ENCODE measurements around the gene ITSN2.
"Not testable (repeated sequence)": the region's sequence is repeated elsewhere in the genome, so short reads cannot be mapped to it uniquely, and the experiment has no call there.

ITSN2 gene

GRCh38 chr2:24360050-24360962, at the start of gene ITSN2:
Gene ITSN2, minus strand, starts transcription at chr2:24360536. Its CDS starts 32,454 bp downstream, at chr2:24328082.
- peak; percentile 44 for DNase-seq

GRCh38 chr2:24409171-24409570, 48.8 kb upstream of the ITSN2 start:
- no peak for DNase-seq

- DNase-seq, result not testable (repeated sequence)
These were observed 48.4 kb upstream of the ITSN2 start for GRCh38 chr2:24408704-24409103.

GRCh38 chr2:24404491-24404921, 44.2 kb upstream of the ITSN2 start:
- no peak for DNase-seq

GRCh38 chr2:24403832-24404212, 43.5 kb upstream of the ITSN2 start:
- no peak for DNase-seq

- no peak for DNase-seq
These were observed 43.0 kb upstream of the ITSN2 start for GRCh38 chr2:24403168-24403831.

GRCh38 chr2:24402242-24403097, 42.1 kb upstream of the ITSN2 start:
- no peak for DNase-seq

- no peak for DNase-seq
These were observed 40.0 kb upstream of the ITSN2 start for GRCh38 chr2:24400207-24400907.

GRCh38 chr2:24399434-24400206, 39.3 kb upstream of the ITSN2 start:
- DNase-seq, result peak; percentile 26

GRCh38 chr2:24394998-24395397, 34.7 kb upstream of the ITSN2 start:
- DNase-seq, result no peak

GRCh38 chr2:24392542-24393059, 32.3 kb upstream of the ITSN2 start:
- no peak for DNase-seq

GRCh38 chr2:24385366-24385765, 25.0 kb upstream of the ITSN2 start:
- DNase-seq, result no peak

- peak; percentile 51 for DNase-seq
These were observed 22.2 kb upstream of the ITSN2 start for GRCh38 chr2:24382363-24383073.

GRCh38 chr2:24380820-24381219, 20.5 kb upstream of the ITSN2 start:
- DNase-seq, result no peak

GRCh38 chr2:24375349-24376087, 15.2 kb upstream of the ITSN2 start:
- no peak for DNase-seq

GRCh38 chr2:24374301-24374700, 14.0 kb upstream of the ITSN2 start:
- no peak for DNase-seq

GRCh38 chr2:24372033-24372432, 11.7 kb upstream of the ITSN2 start:
- no peak for DNase-seq

- DNase-seq, result no peak
These were observed 5.5 kb upstream of the ITSN2 start for GRCh38 chr2:24365826-24366225.

- DNase-seq, result no peak
These were observed 4.7 kb upstream of the ITSN2 start for GRCh38 chr2:24365051-24365450.

- no peak for DNase-seq
These were observed 3.0 kb upstream of the ITSN2 start for GRCh38 chr2:24363301-24363700.

Measured in NCI-H187 treated with DMSO at 0.1 percent for 48 hours (cell line).